SU-DHL-6 (cell line): Measurements from ENCODE around the gene SF3B5.
"Not testable (repeated sequence)": the region's sequence is repeated elsewhere in the genome, so short reads cannot be mapped to it uniquely, and the experiment has no call there.

Experiments used
- H2AFZ ChIP-seq: fragments of 200-600 bp; sonication (generic); 2 replicates; pipeline ENCODE4 v1.6.1; 2014; ENCODE audit warnings: low read depth, mild to moderate bottlenecking, moderate library complexity, mixed read lengths, antibody characterized with exemption, low read length; ENCODE audit not compliant: severe bottlenecking
- H3F3A ChIP-seq: fragments of 200-600 bp; shearing (Covaris generic); 2 replicates; pipeline ENCODE4 v1.6.0; 2016; ENCODE audit warnings: antibody characterized with exemption, mild to moderate bottlenecking; ENCODE audit not compliant: insufficient read depth
- H3K27ac ChIP-seq: fragments of 200-600 bp; sonication (generic); 2 replicates; pipeline ENCODE4 v1.5.1; 2016; ENCODE audit warnings: low read depth, mild to moderate bottlenecking, low read length, moderate library complexity, mixed read lengths
- H3K27me3 ChIP-seq: fragments of 200-600 bp; sonication (generic), shearing (Covaris generic); 2 replicates; pipeline ENCODE4 v1.6.0; 2014; ENCODE audit warnings: mild to moderate bottlenecking, low read length
- H3K36me3 ChIP-seq: fragments of 200-600 bp; sonication (generic); 2 replicates; pipeline ENCODE4 v1.6.1; 2014; ENCODE audit warnings: mild to moderate bottlenecking, low read length, mixed read lengths
- H3K4me2 ChIP-seq: fragments of 300-600, 200-600 bp; shearing (Covaris generic), sonication (generic); 2 replicates; pipeline ENCODE4 v1.6.0; 2014; ENCODE audit warnings: low read length, low read depth, mild to moderate bottlenecking; ENCODE audit not compliant: poor library complexity, severe bottlenecking
- H3K4me3 ChIP-seq: fragments of 200-600 bp; sonication (generic); 2 replicates; pipeline ENCODE4 v1.5.1; 2014; ENCODE audit warnings: antibody characterized with exemption, low read length, mild to moderate bottlenecking, mixed read lengths; ENCODE audit not compliant: insufficient read depth, poor library complexity, severe bottlenecking
- H3K79me2 ChIP-seq: fragments of 200-600 bp; sonication (generic); 2 replicates; pipeline ENCODE4 v1.6.1; 2014; ENCODE audit warnings: mild to moderate bottlenecking, low read length, moderate library complexity; ENCODE audit not compliant: insufficient read depth
- H3K9ac ChIP-seq: fragments of 200-600 bp; sonication (generic); 2 replicates; pipeline ENCODE4 v1.7.0; 2014; ENCODE audit warnings: mild to moderate bottlenecking, low read length
- H3K9me2 ChIP-seq: fragments of 200-600 bp; sonication (generic); replicated peaks from 2 replicates; pipeline ENCODE4 v1.6.1; 2014; ENCODE audit warnings: low read length; ENCODE audit not compliant: insufficient read depth
- H3K9me3 ChIP-seq: fragments of 200-600 bp; sonication (generic); 2 replicates; pipeline ENCODE4 v1.6.1; 2014; ENCODE audit warnings: low read length, mixed read lengths; ENCODE audit not compliant: insufficient read depth
- H4K20me1 ChIP-seq: fragments of 200-600 bp; sonication (generic); 2 replicates; pipeline ENCODE4 v1.6.1; 2014; ENCODE audit warnings: low read depth, mild to moderate bottlenecking, antibody characterized with exemption, low read length, moderate library complexity, mixed read lengths
- CTCF ChIP-seq: fragments of 200-600 bp; sonication (generic); IDR thresholded peaks from one replicate; pipeline ENCODE4 v1.5.1; 2017; ENCODE audit warnings: antibody characterized with exemption, mild to moderate bottlenecking, low read length, moderate library complexity; ENCODE audit not compliant: insufficient read depth, poor library complexity, severe bottlenecking
- EZH2phosphoT487 ChIP-seq: fragments of 200-600 bp; sonication (generic), shearing (Covaris generic); conservative IDR thresholded peaks from 2 replicates; pipeline ENCODE4 v1.6.1; 2018; ENCODE audit warnings: mild to moderate bottlenecking, antibody characterized with exemption, low read length, moderate library complexity, mixed read lengths

The SF3B5 gene

DNA sequence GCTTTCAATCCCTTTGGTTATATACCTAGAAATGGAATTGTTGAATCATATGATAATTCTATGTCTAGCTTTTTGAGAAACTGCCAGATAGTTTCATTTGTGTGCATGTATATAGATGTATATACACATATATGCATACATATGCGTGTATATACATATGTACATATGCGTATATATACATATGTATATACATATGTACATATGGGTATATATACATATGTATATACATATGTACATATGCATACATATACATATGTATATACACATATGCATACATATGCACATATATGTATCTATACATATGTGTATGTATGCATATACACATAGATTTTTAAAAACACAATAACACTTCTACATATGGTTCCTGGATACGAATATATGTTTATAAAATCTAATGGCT is 8.4 kb downstream of the SF3B5 start:
- H3K4me2 ChIP-seq, result no peak overlapping the region
- H2AFZ ChIP-seq, result no peak overlapping the region
- H3K4me3 ChIP-seq, result no peak overlapping the region
- no peaks in the 10 kb centered on the region for H3K9me2 ChIP-seq
- H3K79me2 ChIP-seq, result no peaks in the 10 kb centered on the region
- 0 out of 2 replicates have a peak, but pooled peaks cover 6% of the 10 kb centered on the region for H3F3A ChIP-seq
- H3K9ac ChIP-seq, result no peak overlapping the region
- no peaks in the 10 kb centered on the region for H3K9me3 ChIP-seq
- no peaks in the 10 kb centered on the region for H3K36me3 ChIP-seq
- TF ChIP-seq CTCF (no peak), EZH2phosphoT487 (no peak)
- no peaks in the 10 kb centered on the region for H4K20me1 ChIP-seq
- H3K27ac ChIP-seq, result no peak overlapping the region
- H3K27me3 ChIP-seq, result no peaks in the 10 kb centered on the region

- H3K79me2 ChIP-seq, result no peaks in the 10 kb centered on the region
Measured at GRCh38 chr6:144083172-144083571, 12.2 kb downstream of the SF3B5 start.

GRCh38 chr6:144082412-144082811 is 13.0 kb downstream of the SF3B5 start:
- not testable (repeated sequence) for H3K4me3 ChIP-seq, H3F3A ChIP-seq, H3K79me2 ChIP-seq, H3K9me3 ChIP-seq, H3K27ac ChIP-seq, H4K20me1 ChIP-seq, H3K36me3 ChIP-seq, H3K4me2 ChIP-seq, H2AFZ ChIP-seq, H3K9ac ChIP-seq, H3K27me3 ChIP-seq, H3K9me2 ChIP-seq

More at GRCh38 chr6:144083172-144083571, 12.2 kb downstream of the SF3B5 start:
- no peaks in the 10 kb centered on the region for H3K27me3 ChIP-seq
- no peaks in the 10 kb centered on the region for H3K9me2 ChIP-seq
- no peaks in the 10 kb centered on the region for H3F3A ChIP-seq
- no peaks in the 10 kb centered on the region for H3K36me3 ChIP-seq
- no peak overlapping the region for H3K4me3 ChIP-seq
- H4K20me1 ChIP-seq, result no peaks in the 10 kb centered on the region
- H3K9ac ChIP-seq, result no peak overlapping the region
- H2AFZ ChIP-seq, result no peak overlapping the region
- H3K4me2 ChIP-seq, result no peak overlapping the region
- H3K27ac ChIP-seq, result no peak overlapping the region
- TF ChIP-seq EZH2phosphoT487 (no peak), CTCF (no peak)
- H3K9me3 ChIP-seq, result no peaks in the 10 kb centered on the region

DNA sequence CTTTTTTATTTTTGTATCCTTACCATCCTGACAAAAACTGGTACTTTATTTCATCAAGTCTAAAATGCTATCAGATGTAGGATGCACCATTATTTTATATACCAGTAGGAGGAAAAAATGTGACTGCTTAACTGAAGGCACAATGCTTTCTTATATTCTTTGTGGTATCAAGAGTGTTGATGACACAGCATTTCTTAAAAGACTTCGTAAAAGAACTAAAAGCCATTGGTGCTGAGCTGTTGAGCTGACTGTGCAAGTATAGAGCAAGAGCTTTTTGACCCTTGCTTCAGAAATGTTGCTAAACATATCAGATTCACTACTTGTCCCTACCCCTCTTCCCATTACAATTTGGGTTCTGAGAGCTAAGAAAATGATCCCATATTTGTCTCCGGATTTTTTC is 17.5 kb downstream of the SF3B5 start:
- no peaks in the 10 kb centered on the region for H3K79me2 ChIP-seq
- H3K9ac ChIP-seq, result no peak overlapping the region
- no peaks in the 10 kb centered on the region for H3K27me3 ChIP-seq
- no peak overlapping the region for H3K4me3 ChIP-seq
- no peaks in the 10 kb centered on the region for H3F3A ChIP-seq
- H4K20me1 ChIP-seq, result no peaks in the 10 kb centered on the region
- H3K4me2 ChIP-seq, result no peak overlapping the region
- no peaks in the 10 kb centered on the region for H3K9me3 ChIP-seq
- TF ChIP-seq CTCF, result no peak
- no peak for TF ChIP-seq EZH2phosphoT487
- H3K27ac ChIP-seq, result no peak overlapping the region
- no peaks in the 10 kb centered on the region for H3K9me2 ChIP-seq
- no peaks in the 10 kb centered on the region for H3K36me3 ChIP-seq
- no peak overlapping the region for H2AFZ ChIP-seq
